HG02981 (cell line): ENCODE measurements around the gene ZNHIT1.
"Not testable (repeated sequence)": the region's sequence is repeated elsewhere in the genome, so short reads cannot be mapped to it uniquely, and the experiment has no call there.

Experiments used
- ATAC-seq: cut with Tn5 transposase; IDR thresholded peaks from one replicate; pipeline ENCODE4 v1.9.1; 2021; ENCODE audit warnings: mild to moderate bottlenecking, moderate library complexity; ENCODE audit not compliant: unreplicated experiment

Gene ZNHIT1

GRCh38 chr7:101240226-101241014, 22.5 kb downstream of the ZNHIT1 start:
- ATAC-seq = no peak

DNA sequence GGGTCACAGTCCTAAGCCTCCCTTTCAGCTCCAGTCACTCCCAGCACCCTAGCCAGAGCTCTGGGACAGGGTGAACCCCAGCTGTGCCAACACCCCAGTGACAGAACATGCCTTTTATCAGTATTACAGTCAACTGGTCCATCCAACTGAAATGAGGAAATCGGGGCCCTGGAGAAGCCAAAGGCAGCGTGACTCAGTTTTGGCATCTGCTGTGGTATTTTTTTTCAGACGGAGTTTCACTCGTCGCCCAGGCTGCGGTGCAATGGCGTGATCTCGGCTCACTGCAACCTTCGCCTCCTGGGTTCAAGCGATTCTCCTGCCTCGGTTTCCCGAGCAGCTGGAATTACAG, 23.0 kb downstream of the ZNHIT1 start:
- ATAC-seq = no peak

DNA sequence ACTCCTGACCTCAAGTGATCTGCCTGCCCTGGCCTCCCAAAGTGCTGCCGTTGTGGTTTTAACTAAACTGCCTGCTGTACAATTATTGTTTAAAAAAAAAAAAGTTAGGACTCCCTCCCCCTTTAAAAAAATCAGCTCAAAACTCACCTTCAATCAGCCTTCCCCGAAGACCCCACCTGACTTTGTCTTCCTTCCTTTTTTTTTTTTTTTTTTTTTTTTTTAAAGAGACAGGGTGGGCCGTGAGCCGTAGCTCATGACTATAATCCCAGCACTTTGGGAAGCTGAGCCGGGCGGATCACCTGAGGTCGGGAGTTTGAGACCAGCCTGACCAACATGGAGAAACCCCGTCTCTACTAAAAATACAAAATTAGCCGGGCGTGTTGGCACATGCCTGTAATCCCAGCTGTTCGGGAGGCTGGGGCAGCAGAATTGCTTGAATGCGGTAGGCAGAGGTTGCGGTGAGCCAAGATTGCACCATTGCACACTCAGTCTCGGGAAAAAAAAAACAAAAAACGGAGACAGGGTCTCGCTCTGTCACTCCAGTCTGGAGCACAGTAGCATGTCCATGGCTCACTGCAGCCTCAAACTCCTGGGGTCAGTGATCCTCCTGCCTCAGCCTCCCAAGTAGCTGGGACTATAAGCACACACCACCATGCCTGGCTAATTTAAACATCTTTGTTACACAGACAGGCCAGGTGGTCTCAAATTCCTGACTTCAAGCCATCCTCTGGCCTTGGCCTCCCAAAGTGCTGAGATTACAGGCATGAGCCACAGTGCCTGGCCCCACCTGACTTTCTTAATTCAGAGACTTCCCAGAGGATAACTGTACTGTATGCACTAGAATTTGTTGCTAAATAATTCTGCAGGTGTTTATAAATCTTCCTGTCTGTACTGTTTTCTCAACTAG, 23.7 kb downstream of the ZNHIT1 start:
- ATAC-seq = no peak

GRCh38 chr7:101243646-101244374, 25.8 kb downstream of the ZNHIT1 start:
- no peak for ATAC-seq

DNA sequence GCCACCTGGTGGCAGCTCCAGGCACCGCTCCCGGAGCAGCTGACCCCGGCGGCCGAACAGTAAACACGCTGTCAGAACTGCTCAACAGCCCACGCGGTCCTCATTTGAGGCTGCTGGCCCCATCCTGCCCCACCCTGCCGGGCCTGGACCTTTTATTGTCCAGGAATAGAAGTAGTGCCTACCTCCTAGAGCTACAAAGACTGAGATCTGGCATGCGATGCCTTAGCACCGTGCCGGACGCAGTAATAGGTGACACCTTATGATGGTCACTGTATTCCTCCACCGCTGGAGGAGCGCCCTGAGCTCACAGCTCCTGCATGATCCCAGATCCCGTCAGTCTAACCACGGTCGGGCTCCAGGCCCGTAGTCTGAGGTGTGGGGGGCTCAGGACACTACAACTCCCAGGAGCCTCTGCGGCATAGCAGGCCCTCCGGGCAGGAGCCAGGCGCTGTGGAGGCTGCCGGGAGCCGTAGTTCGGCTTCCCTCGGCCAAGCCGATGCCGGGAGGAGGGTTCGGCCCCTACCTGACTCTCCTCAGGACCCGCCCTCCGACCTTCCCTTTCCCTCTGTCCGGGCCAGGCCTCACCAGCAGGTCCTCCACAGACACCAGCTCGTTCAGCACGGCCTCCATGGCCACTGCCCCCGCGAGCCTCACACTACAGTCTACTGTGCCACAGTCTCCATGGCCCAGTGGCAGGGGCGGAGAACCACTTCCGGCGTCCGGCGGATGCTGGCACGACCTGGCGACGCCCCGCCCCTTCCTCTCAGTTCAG, 26.6 kb downstream of the ZNHIT1 start, which contains the start of gene FIS1:
FIS1 (minus strand) TSS at position 707 of the 772 bp plus-strand sequence; CDS start at position 630, 77 bp downstream.
- ATAC-seq = peak; percentile 89

GRCh38 chr7:101245147-101245668, 27.2 kb downstream of the ZNHIT1 start:
- ATAC-seq = no peak

- ATAC-seq = no peak
Observed at GRCh38 chr7:101248276-101248675, 30.3 kb downstream of the ZNHIT1 start.

- no peak for ATAC-seq
Observed at GRCh38 chr7:101250324-101250723, 32.4 kb downstream of the ZNHIT1 start.

- peak; percentile 99 for ATAC-seq
Observed at GRCh38 chr7:101251871-101252659, 34.1 kb downstream of the ZNHIT1 start.

DNA sequence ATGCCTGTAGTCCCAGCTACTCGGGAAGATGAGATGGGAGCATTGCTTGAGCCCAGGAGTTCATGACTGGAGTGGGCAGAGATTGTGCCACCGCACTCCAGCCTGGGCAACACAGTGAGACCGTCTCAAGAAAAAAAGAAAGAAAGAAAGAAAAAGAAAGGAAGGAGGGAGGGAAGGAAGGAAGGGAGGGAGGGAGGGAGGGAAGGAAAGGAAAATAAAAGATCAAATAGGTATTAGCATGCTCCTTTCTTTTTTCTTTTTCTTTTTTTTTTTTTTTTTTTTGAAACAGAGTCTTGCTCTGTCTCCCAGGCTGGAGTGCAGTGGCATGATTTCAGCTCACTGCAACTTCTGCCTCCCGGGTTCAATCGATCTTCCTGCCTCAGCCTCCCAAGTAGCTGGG, 35.2 kb downstream of the ZNHIT1 start:
- ATAC-seq = not testable (repeated sequence)

- no peak for ATAC-seq
Observed at GRCh38 chr7:101255796-101256195, 37.8 kb downstream of the ZNHIT1 start.

DNA sequence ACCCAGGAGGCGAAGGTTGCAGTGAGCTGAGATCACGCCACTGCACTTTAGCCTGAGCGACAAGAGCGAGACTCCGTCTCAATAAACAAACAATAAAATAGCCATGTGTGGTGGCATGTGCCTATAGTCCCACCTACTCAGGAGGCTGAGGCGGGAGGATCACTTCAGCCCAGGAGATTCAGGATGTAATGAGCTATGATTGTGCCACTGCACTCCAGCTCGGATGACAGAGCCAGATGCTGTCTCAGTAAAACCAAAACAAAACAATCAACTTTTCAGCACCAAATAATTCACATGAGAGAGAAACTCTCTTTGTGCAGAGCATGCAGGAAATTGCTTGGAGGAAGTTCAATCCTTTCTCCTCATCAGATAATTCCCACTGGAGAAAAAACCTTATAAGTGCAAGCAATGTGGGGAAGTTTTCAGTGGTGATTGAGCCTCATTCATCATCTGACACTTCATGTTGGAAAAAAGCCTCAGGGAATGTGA, 40.3 kb downstream of the ZNHIT1 start:
- ATAC-seq = no peak

GRCh38 chr7:101264102-101264706, 46.2 kb downstream of the ZNHIT1 start:
- ATAC-seq = not testable (repeated sequence)

DNA sequence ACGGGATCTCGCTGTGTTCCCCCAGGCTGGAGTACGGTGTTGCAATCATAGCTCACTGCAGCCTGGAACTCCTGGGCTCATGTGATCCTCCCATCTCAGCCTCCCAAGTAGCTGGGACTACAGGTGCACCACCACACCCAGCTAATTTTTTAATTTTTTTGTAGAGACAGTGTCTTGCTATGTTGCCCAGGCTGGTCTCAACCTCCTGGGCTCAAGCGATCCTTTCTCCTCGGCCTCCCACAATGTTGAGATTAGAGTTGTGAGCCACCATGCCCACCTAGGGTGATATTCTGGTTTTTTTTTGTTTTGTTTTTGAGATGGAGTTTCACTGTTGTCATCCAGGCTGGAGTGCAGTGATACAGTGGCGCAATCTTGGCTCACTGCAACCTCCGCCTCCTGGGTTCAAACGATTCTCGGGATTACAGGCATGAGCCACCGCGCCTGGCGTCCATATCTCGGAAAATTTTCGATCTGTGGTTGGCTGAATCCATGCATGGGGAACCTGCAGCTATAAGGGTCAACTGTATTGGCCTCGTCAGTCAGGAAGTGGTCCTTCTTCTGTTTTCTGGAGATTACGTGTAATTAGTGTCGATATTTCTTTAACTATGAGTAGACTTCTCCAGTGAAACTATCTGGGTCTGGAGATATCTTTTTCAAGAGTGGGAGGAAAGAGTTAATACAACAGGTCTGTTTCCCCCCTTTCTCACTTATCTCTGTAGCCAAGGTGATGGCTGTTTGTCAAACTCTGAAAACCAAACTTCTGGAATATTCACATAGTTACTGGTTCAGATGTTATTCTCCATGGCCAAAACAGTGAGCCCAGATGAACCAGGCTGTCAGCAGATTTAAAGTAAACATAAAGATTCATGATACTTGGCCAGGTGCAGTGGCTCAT, 47.9 kb downstream of the ZNHIT1 start:
- no peak for ATAC-seq

DNA sequence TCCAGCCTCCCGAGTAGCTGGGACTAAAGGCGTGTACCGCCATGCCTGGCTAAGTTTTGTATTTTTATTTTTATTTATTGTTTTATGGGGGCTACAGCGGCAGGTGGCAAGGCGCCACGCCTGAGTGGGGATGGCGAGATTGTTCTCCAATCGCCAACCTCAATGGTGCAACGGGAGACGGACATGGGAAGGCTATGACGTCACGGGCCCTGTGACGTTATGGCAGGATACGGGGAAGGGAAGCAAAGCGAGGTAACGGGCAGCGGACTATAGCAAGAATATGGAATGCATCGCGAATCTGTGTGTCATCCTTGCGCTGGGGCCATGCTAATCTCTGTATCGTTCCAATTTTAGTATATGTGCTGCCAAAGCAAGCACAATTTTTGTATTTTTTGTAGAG, 51.7 kb downstream of the ZNHIT1 start:
- no peak for ATAC-seq

GRCh38 chr7:101271021-101271420, 53.1 kb downstream of the ZNHIT1 start:
- no peak for ATAC-seq

- no peak for ATAC-seq
Observed at GRCh38 chr7:101273206-101273605, 55.2 kb downstream of the ZNHIT1 start.
